Measurements from ENCODE around the gene ABCG2. TPM values are rescaled to one million over a fixed set of nuclear protein-coding genes. Genes with fewer than 3 reads are reported as not detected.
"Not testable (repeated sequence)": the region's sequence is repeated elsewhere in the genome, so short reads cannot be mapped to it uniquely, and the experiment has no call there.

The ABCG2 gene
- polyA plus RNA-seq, 2 donors: 0.39 to 0.81 TPM

GRCh38 chr4:88108108-88108465 is 50.4 kb downstream of the ABCG2 start:
- H3K4me3 ChIP-seq (ENCODE audit: low read depth in 1 of 2, low read length in 2 of 2); H3K27ac ChIP-seq (ENCODE audit: low read depth in 2 of 2, low read length in 1 of 2); H3K36me3 ChIP-seq (ENCODE audit: control insufficient read depth in 2 of 2, insufficient read depth in 2 of 2, low read length in 1 of 2); H3K27me3 ChIP-seq (ENCODE audit: control insufficient read depth in 1 of 2, insufficient read depth in 2 of 2, low read length in 2 of 2); H3K4me1 ChIP-seq (ENCODE audit: control insufficient read depth in 2 of 2, insufficient read depth in 2 of 2, low read length in 1 of 2); H3K9me3 ChIP-seq (ENCODE audit: control insufficient read depth in 2 of 2, insufficient read depth in 1 of 2, low read depth in 1 of 2, low read length in 1 of 2): not testable (repeated sequence)
- 77 to 93% methylated on average over 7 of the region's 7 CpGs for WGBS, 2 donors

DNA sequence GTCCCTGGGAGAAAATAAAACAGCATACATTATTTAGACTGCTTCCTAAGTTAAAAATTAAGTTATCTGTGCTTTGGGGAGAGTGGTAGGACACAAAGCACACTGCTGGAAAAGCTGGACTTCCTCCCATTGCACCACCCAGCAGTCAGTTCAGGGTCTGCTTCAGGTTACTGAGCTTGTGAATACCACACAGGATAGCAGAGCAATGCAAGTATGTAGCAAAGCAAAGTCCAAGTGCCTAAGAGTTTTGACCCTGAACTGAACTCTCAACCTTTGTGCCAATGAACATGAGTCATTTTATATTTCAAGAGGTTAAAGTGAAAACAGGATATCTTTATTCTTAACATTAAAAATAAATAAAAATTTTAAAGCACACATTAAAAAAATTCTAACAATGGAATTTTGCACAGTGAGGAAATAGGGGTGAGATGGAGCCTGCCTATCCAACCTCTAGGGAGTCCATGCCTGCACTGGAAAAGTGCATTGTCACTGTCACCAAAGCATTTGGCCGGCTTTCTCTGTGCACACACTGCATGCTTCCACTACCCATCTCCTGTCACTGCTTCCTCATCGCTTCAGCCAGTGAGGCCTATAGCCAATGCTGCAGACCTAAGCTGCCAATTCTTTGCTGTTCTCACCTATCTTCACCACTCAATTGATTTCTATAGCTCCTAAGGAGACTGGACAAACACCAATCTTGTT is 50.9 kb downstream of the ABCG2 start:
- Histone ChIP-seq H3K9me3 (ENCODE audit: control insufficient read depth in 2 of 2, insufficient read depth in 1 of 2, low read depth in 1 of 2, low read length in 1 of 2) (no peaks in the 10 kb centered on the region), H3K4me1 (ENCODE audit: control insufficient read depth in 2 of 2, insufficient read depth in 2 of 2, low read length in 1 of 2) (peaks cover 2 to 3% of the 10 kb centered on the region in 2 donors), H3K4me3 (ENCODE audit: low read depth in 1 of 2, low read length in 2 of 2) (no peak overlapping the region), H3K36me3 (ENCODE audit: control insufficient read depth in 2 of 2, insufficient read depth in 2 of 2, low read length in 1 of 2) (no peaks in the 10 kb centered on the region), H3K27me3 (ENCODE audit: control insufficient read depth in 1 of 2, insufficient read depth in 2 of 2, low read length in 2 of 2) (no peaks in the 10 kb centered on the region), H3K27ac (ENCODE audit: low read depth in 2 of 2, low read length in 1 of 2) (no peak overlapping the region)
- 66 to 68% methylated on average over 2 of the region's 2 CpGs for whole genome bisulfite sequencing, 2 donors

- Histone ChIP-seq H3K27ac (ENCODE audit: low read depth in 2 of 2, low read length in 1 of 2) (no peak overlapping the region), H3K4me1 (ENCODE audit: control insufficient read depth in 2 of 2, insufficient read depth in 2 of 2, low read length in 1 of 2) (peaks cover 2 to 3% of the 10 kb centered on the region in 2 donors), H3K4me3 (ENCODE audit: low read depth in 1 of 2, low read length in 2 of 2) (no peak overlapping the region), H3K9me3 (ENCODE audit: control insufficient read depth in 2 of 2, insufficient read depth in 1 of 2, low read depth in 1 of 2, low read length in 1 of 2) (no peaks in the 10 kb centered on the region), H3K36me3 (ENCODE audit: control insufficient read depth in 2 of 2, insufficient read depth in 2 of 2, low read length in 1 of 2) (no peaks in the 10 kb centered on the region), H3K27me3 (ENCODE audit: control insufficient read depth in 1 of 2, insufficient read depth in 2 of 2, low read length in 2 of 2) (no peaks in the 10 kb centered on the region)
- 76 to 84% methylated on average over 3 of the region's 3 CpGs for WGBS, 2 donors
Observed at GRCh38 chr4:88106205-88106604, 52.2 kb downstream of the ABCG2 start.

GRCh38 chr4:88104902-88105610 is 53.4 kb downstream of the ABCG2 start:
- H3K4me3 ChIP-seq (ENCODE audit: low read depth in 1 of 2, low read length in 2 of 2): no peak overlapping the region
- H3K9me3 ChIP-seq (ENCODE audit: control insufficient read depth in 2 of 2, insufficient read depth in 1 of 2, low read depth in 1 of 2, low read length in 1 of 2): no peaks in the 10 kb centered on the region
- H3K36me3 ChIP-seq (ENCODE audit: control insufficient read depth in 2 of 2, insufficient read depth in 2 of 2, low read length in 1 of 2): no peaks in the 10 kb centered on the region
- H3K27me3 ChIP-seq (ENCODE audit: control insufficient read depth in 1 of 2, insufficient read depth in 2 of 2, low read length in 2 of 2): no peaks in the 10 kb centered on the region
- 70 to 73% methylated on average over 4 of the region's 4 CpGs for WGBS, 2 donors
- H3K27ac ChIP-seq (ENCODE audit: low read depth in 2 of 2, low read length in 1 of 2): no peak overlapping the region
- H3K4me1 ChIP-seq (ENCODE audit: control insufficient read depth in 2 of 2, insufficient read depth in 2 of 2, low read length in 1 of 2): peaks cover 2 to 3% of the 10 kb centered on the region in 2 donors

DNA sequence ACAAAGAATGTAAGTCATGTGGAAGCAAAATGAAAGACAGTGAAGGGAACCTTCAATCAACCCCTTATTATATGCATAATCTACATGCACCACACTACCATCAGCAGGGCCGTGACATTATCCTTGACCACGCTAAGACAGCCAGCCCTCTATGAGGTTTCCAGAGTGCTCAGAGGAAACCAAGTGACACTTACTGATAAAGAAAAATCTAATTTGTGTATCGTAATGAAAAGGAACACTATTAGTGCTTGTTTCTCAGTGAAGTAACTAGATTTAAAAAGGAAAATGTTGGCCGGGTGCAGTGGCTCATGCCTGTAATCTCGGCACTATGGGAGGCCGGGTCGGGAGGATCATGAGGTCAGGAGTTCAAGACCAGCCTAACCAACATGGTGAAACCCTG is 56.4 kb downstream of the ABCG2 start:
- Histone ChIP-seq H3K36me3 (ENCODE audit: control insufficient read depth in 2 of 2, insufficient read depth in 2 of 2, low read length in 1 of 2) (no peaks in the 10 kb centered on the region), H3K4me3 (ENCODE audit: low read depth in 1 of 2, low read length in 2 of 2) (no peak overlapping the region), H3K9me3 (ENCODE audit: control insufficient read depth in 2 of 2, insufficient read depth in 1 of 2, low read depth in 1 of 2, low read length in 1 of 2) (no peaks in the 10 kb centered on the region), H3K27ac (ENCODE audit: low read depth in 2 of 2, low read length in 1 of 2) (no peak overlapping the region), H3K4me1 (ENCODE audit: control insufficient read depth in 2 of 2, insufficient read depth in 2 of 2, low read length in 1 of 2) (no peaks in the 10 kb centered on the region), H3K27me3 (ENCODE audit: control insufficient read depth in 1 of 2, insufficient read depth in 2 of 2, low read length in 2 of 2) (no peaks in the 10 kb centered on the region)
- 92 to 93% methylated on average over 7 of the region's 7 CpGs for WGBS, 2 donors

- H3K36me3 ChIP-seq (ENCODE audit: control insufficient read depth in 2 of 2, insufficient read depth in 2 of 2, low read length in 1 of 2): no peaks in the 10 kb centered on the region
- no peaks in the 10 kb centered on the region for H3K4me1 ChIP-seq (ENCODE audit: control insufficient read depth in 2 of 2, insufficient read depth in 2 of 2, low read length in 1 of 2)
- 78 to 85% methylated on average over 6 of the region's 6 CpGs for WGBS, 2 donors
- H3K4me3 ChIP-seq (ENCODE audit: low read depth in 1 of 2, low read length in 2 of 2): no peak overlapping the region
- no peaks in the 10 kb centered on the region for H3K27me3 ChIP-seq (ENCODE audit: control insufficient read depth in 1 of 2, insufficient read depth in 2 of 2, low read length in 2 of 2)
- no peaks in the 10 kb centered on the region for H3K9me3 ChIP-seq (ENCODE audit: control insufficient read depth in 2 of 2, insufficient read depth in 1 of 2, low read depth in 1 of 2, low read length in 1 of 2)
- H3K27ac ChIP-seq (ENCODE audit: low read depth in 2 of 2, low read length in 1 of 2): no peak overlapping the region
Observed at GRCh38 chr4:88101165-88101564, 57.3 kb downstream of the ABCG2 start.

GRCh38 chr4:88098993-88099752 is 59.3 kb downstream of the ABCG2 start:
- H3K4me1 ChIP-seq (ENCODE audit: control insufficient read depth in 2 of 2, insufficient read depth in 2 of 2, low read length in 1 of 2): no peaks in the 10 kb centered on the region
- H3K4me3 ChIP-seq (ENCODE audit: low read depth in 1 of 2, low read length in 2 of 2): no peak overlapping the region
- no peaks in the 10 kb centered on the region for H3K27me3 ChIP-seq (ENCODE audit: control insufficient read depth in 1 of 2, insufficient read depth in 2 of 2, low read length in 2 of 2)
- WGBS, 2 donors: 87% methylated on average over 4 of the region's 4 CpGs
- no peaks in the 10 kb centered on the region for H3K9me3 ChIP-seq (ENCODE audit: control insufficient read depth in 2 of 2, insufficient read depth in 1 of 2, low read depth in 1 of 2, low read length in 1 of 2)
- no peak overlapping the region for H3K27ac ChIP-seq (ENCODE audit: low read depth in 2 of 2, low read length in 1 of 2)
- no peaks in the 10 kb centered on the region for H3K36me3 ChIP-seq (ENCODE audit: control insufficient read depth in 2 of 2, insufficient read depth in 2 of 2, low read length in 1 of 2)

DNA sequence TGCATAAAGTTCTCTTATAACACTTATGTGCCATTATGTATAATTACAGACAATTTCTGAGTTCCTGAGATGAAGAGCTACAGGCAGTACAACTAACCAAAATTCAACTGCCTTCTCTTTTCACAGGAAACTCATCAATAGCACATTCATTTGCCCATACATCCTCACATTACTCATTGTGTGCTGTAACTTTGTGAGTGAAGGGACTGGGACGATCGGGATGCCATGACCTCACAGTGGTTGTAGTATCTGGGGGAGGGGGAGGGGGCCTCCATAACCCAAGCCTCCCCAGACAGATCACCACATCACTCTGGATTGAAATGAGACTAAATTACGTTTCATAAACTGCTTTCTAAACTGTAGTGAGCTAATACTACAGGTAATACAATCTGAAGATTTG is 60.7 kb downstream of the ABCG2 start:
- H3K4me1 ChIP-seq (ENCODE audit: control insufficient read depth in 2 of 2, insufficient read depth in 2 of 2, low read length in 1 of 2): no peaks in the 10 kb centered on the region
- no peak overlapping the region for H3K27ac ChIP-seq (ENCODE audit: low read depth in 2 of 2, low read length in 1 of 2)
- H3K36me3 ChIP-seq (ENCODE audit: control insufficient read depth in 2 of 2, insufficient read depth in 2 of 2, low read length in 1 of 2): no peaks in the 10 kb centered on the region
- WGBS, 2 donors: 78 to 79% methylated on average over 3 of the region's 3 CpGs
- H3K9me3 ChIP-seq (ENCODE audit: control insufficient read depth in 2 of 2, insufficient read depth in 1 of 2, low read depth in 1 of 2, low read length in 1 of 2): no peaks in the 10 kb centered on the region
- H3K4me3 ChIP-seq (ENCODE audit: low read depth in 1 of 2, low read length in 2 of 2): no peak overlapping the region
- H3K27me3 ChIP-seq (ENCODE audit: control insufficient read depth in 1 of 2, insufficient read depth in 2 of 2, low read length in 2 of 2): no peaks in the 10 kb centered on the region

- 68 to 70% methylated on average over 2 of the region's 2 CpGs for WGBS, 2 donors
- Histone ChIP-seq H3K4me3 (ENCODE audit: low read depth in 1 of 2, low read length in 2 of 2) (no peak overlapping the region), H3K9me3 (ENCODE audit: control insufficient read depth in 2 of 2, insufficient read depth in 1 of 2, low read depth in 1 of 2, low read length in 1 of 2) (no peaks in the 10 kb centered on the region), H3K27ac (ENCODE audit: low read depth in 2 of 2, low read length in 1 of 2) (no peak overlapping the region), H3K4me1 (ENCODE audit: control insufficient read depth in 2 of 2, insufficient read depth in 2 of 2, low read length in 1 of 2) (no peaks in the 10 kb centered on the region), H3K36me3 (ENCODE audit: control insufficient read depth in 2 of 2, insufficient read depth in 2 of 2, low read length in 1 of 2) (no peaks in the 10 kb centered on the region), H3K27me3 (ENCODE audit: control insufficient read depth in 1 of 2, insufficient read depth in 2 of 2, low read length in 2 of 2) (no peaks in the 10 kb centered on the region)
Observed at GRCh38 chr4:88097301-88097700, 61.1 kb downstream of the ABCG2 start.
